GM23248 (cell line): ENCODE measurements around the gene PDIA4.

ENCODE experiments used
- EZH2 ChIP-seq: fragments of 200-600 bp; sonication (generic); IDR thresholded peaks from 2 replicates; pipeline ENCODE4 v1.6.1; 2018; ENCODE audit warnings: antibody characterized with exemption, mild to moderate bottlenecking; ENCODE audit not compliant: insufficient read depth, poor library complexity, severe bottlenecking
- EZH2phosphoT487 ChIP-seq: fragments of 200-600 bp; sonication (generic); IDR thresholded peaks from 2 replicates; pipeline ENCODE4 v1.6.1; 2018; ENCODE audit warnings: antibody characterized with exemption, moderate library complexity, mild to moderate bottlenecking, low read depth; ENCODE audit not compliant: insufficient read depth

DNA sequence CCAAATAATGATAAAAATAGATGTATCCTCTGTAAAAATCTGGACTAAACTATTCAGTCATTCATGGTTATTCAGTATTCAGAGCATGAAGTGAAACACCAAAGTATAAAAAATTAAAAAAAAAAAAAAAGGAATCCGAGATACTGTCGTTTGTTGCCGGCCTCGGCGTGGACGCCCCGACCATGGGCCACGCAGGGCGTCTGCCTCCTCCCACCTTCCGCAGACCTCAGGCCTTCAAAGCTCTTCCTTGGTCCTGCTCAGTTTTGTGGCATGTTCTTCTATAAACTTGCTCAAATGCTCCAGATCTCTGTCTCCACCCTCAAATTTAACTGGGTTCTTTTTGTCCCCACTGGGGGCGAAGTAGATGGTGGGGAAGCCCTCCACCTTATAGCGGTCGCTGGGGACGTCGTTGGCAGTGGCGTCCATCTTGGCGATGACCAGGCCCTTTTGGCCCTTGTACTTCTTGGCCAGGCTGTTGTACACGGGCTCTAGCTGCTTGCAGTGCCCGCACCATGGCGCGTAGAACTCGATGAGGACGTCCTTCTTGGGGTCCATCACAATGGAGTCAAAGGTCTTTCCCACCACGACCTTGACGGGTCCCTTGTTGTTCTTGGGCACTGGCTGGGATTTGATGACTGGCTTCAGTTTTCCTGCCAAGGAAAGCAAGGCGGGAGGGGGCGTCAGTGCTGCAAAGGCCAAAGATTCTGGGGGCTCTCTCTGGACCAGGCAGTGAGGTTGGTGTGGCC is 24.6 kb downstream of the PDIA4 start:
- TF ChIP-seq EZH2 (no peak), EZH2phosphoT487 (no peak)
